Smooth muscle cell (in vitro differentiated cells): ENCODE measurements around the gene TTC7B. TPM values are rescaled to one million over a fixed set of nuclear protein-coding genes. Genes with fewer than 3 reads are reported as not detected.
A peak's percentile ranks its signal among the peaks of the same experiment; 100 is the strongest.

Experiments used
- DNase-seq: peaks from one replicate; lab custom pipeline; 2025; ENCODE audit not compliant: unreplicated experiment; lab: John Stamatoyannopoulos, UW
- H2AFZ ChIP-seq: fragments of 200-600 bp; sonication (generic); 2 replicates; pipeline ENCODE4 v1.6.0; 2016; ENCODE audit warnings: antibody characterized with exemption, low read depth, mild to moderate bottlenecking
- H3F3A ChIP-seq: fragments of 200-600 bp; sonication (generic); 2 replicates; pipeline ENCODE4 v1.6.0; 2017; ENCODE audit warnings: antibody characterized with exemption, low read depth
- H3K27ac ChIP-seq: fragments of 200-600 bp; sonication (generic); 2 replicates; pipeline ENCODE4 v1.5.1; 2016; ENCODE audit warnings: low read depth, mild to moderate bottlenecking
- H3K27me3 ChIP-seq: fragments of 200-600 bp; sonication (generic); 2 replicates; pipeline ENCODE4 v1.6.1; 2016; ENCODE audit warnings: low read depth, mild to moderate bottlenecking
- H3K36me3 ChIP-seq: fragments of 200-600 bp; sonication (generic); 2 replicates; pipeline ENCODE4 v1.5.1; 2016; ENCODE audit warnings: low read depth
- H3K4me1 ChIP-seq: fragments of 200-600 bp; sonication (generic); 2 replicates; pipeline ENCODE4 v1.5.1; 2016; ENCODE audit warnings: low read depth
- H3K4me2 ChIP-seq: fragments of 200-600 bp; sonication (generic); 2 replicates; pipeline ENCODE4 v1.6.0; 2016; ENCODE audit warnings: mild to moderate bottlenecking
- H3K4me3 ChIP-seq: fragments of 200-600 bp; sonication (generic); 2 replicates; pipeline ENCODE4 v1.5.1; 2016; ENCODE audit warnings: mild to moderate bottlenecking
- H3K79me2 ChIP-seq: fragments of 200-600 bp; sonication (generic); 2 replicates; pipeline ENCODE4 v1.6.0; 2016; ENCODE audit warnings: low read depth, mild to moderate bottlenecking
- H3K9ac ChIP-seq: fragments of 200-600 bp; sonication (generic); 2 replicates; pipeline ENCODE4 v1.6.0; 2016; ENCODE audit warnings: low read depth
- H3K9me3 ChIP-seq: fragments of 200-600 bp; sonication (generic); replicated peaks from 2 replicates; pipeline ENCODE4 v1.5.1; 2016; ENCODE audit warnings: low read depth
- H4K20me1 ChIP-seq: fragments of 200-600 bp; sonication (generic); 2 replicates; pipeline ENCODE4 v1.6.0; 2016; ENCODE audit warnings: low read depth
- CTCF ChIP-seq: fragments of 200-600 bp; sonication (generic); IDR thresholded peaks from 2 replicates; pipeline ENCODE4 v1.5.1; 2017; ENCODE audit warnings: borderline replicate concordance, mild to moderate bottlenecking, antibody characterized with exemption; ENCODE audit not compliant: insufficient read depth, poor library complexity, severe bottlenecking
- WGBS: methylation state at CpG from one replicate; pipeline ENCODE4 v1.1.7; 2016; ENCODE audit warnings: low lambda C conversion rate; 5-methylcytosine and 5-hydroxymethylcytosine counted together
- polyA plus RNA-seq: library from polyadenylated mRNA; unstranded; fragments of >200 nt; fragmentation: Nextera tagmentation; extraction: Ambion mirVana; gene quantifications from 2 replicates; pipeline ENCODE4 v1.2.1, GENCODE V29; 2016
- total RNA-seq: library from RNA; depleted of rRNA; stranded (reverse); fragments of >200 nt; gene quantifications from 2 replicates; pipeline ENCODE4 v1.2.3, GENCODE V29; 2014

The TTC7B gene
- total and polyA plus RNA-seq, 2 experiments from 2014 or later, result 22.1 to 54.1 TPM

GRCh38 chr14:90517076-90517841, 299.0 kb downstream of the TTC7B start:
- no peak for TF ChIP-seq CTCF
- Histone ChIP-seq H3K4me1 (peaks cover 8% of the 10 kb centered on the region), H3F3A (no peaks in the 10 kb centered on the region), H3K27ac (peak overlapping the region; percentile 63), H2AFZ (no peak overlapping the region), H3K27me3 (no peaks in the 10 kb centered on the region), H3K4me3 (no peak overlapping the region), H3K4me2 (no peak overlapping the region), H3K36me3 (no peaks in the 10 kb centered on the region), H3K9ac (peak overlapping the region; percentile 17), H4K20me1 (no peaks in the 10 kb centered on the region), H3K9me3 (no peaks in the 10 kb centered on the region), H3K79me2 (no peaks in the 10 kb centered on the region)
- no peak for DNase-seq
- 81% methylated on average over 14 of the region's 15 CpGs for WGBS

- Histone ChIP-seq H3K4me3 (no peak overlapping the region), H3K4me2 (no peak overlapping the region), H3K27ac (no peak overlapping the region), H3F3A (no peaks in the 10 kb centered on the region), H3K9me3 (no peaks in the 10 kb centered on the region), H3K9ac (no peak overlapping the region), H3K4me1 (peaks cover 8% of the 10 kb centered on the region), H3K27me3 (no peaks in the 10 kb centered on the region), H2AFZ (no peak overlapping the region), H3K36me3 (no peaks in the 10 kb centered on the region), H4K20me1 (no peaks in the 10 kb centered on the region), H3K79me2 (no peaks in the 10 kb centered on the region)
- DNase-seq, result no peak
- no peak for TF ChIP-seq CTCF
- 97% methylated on average over 4 of the region's 4 CpGs for whole genome bisulfite sequencing
These were observed 301.7 kb downstream of the TTC7B start for GRCh38 chr14:90514566-90514965.

GRCh38 chr14:90514015-90514398, 302.2 kb downstream of the TTC7B start:
- WGBS, result 90% methylated on average over 15 of the region's 15 CpGs
- no peak overlapping the region for H3K4me2 ChIP-seq

More at GRCh38 chr14:90514015-90514398, 302.2 kb downstream of the TTC7B start:
- DNase-seq, result no peak
- Histone ChIP-seq H3K36me3 (no peaks in the 10 kb centered on the region), H3F3A (no peaks in the 10 kb centered on the region), H3K9ac (no peak overlapping the region), H2AFZ (no peak overlapping the region), H3K9me3 (no peaks in the 10 kb centered on the region), H3K4me1 (peaks cover 8% of the 10 kb centered on the region), H4K20me1 (no peaks in the 10 kb centered on the region), H3K27ac (peak overlapping the region; percentile 46), H3K27me3 (no peaks in the 10 kb centered on the region), H3K4me3 (no peak overlapping the region), H3K79me2 (no peaks in the 10 kb centered on the region)
- no peak for TF ChIP-seq CTCF
